ENCODE results near the gene OXTR.

The OXTR gene

DNA sequence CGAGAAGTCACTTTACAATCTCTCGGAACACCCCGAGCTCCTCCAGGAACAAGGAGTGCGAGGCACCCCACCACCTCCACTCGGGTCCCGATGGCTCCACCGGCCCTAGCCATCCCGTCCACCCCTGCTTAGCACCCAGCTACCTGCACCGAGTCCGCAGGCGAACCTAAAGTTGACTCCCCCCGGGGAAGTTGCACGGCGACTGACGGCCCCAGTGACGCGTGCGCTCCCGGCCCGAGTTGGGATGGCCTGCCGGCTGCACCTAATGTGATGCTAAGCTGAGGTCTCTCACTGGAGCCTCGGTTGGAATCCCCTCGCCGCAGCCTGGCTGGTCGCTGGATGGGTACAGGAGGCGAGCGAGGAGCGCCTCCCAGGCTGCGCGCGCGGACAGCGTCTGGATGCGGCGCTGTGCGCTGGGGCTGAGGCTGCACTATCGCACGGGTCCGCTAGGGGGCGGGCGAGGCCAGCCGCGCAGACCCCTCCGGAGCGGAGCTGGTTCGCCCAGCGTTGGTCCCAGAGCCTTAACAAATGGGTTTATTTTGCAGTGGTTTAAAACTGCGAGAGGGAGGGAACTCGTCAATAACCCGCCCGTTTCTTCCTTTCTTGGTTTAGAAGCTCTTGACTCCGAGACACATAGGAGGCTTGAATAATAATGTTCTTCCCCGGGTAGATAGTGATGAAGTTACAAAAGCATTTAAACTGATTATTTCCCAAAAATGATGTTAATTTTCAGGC is at the start of gene OXTR:
Gene OXTR, minus strand, starts transcription at position 526 of the 735 bp plus-strand sequence. CDS start 1,426 bp downstream, outside the sequence.
- DNase-seq (ENCODE audit: low read depth), result peak; percentile 95

- peak; percentile 22 for DNase-seq (ENCODE audit: low read depth)
Observed at GRCh38 chr3:8817486-8817885, 48.1 kb upstream of the OXTR start.

GRCh38 chr3:8816106-8816505 is 46.7 kb upstream of the OXTR start:
- peak; percentile 7 for DNase-seq (ENCODE audit: low read depth)

GRCh38 chr3:8813411-8813810 is 44.0 kb upstream of the OXTR start:
- no peak for DNase-seq (ENCODE audit: low read depth)

- no peak for DNase-seq (ENCODE audit: low read depth)
Observed at GRCh38 chr3:8810561-8810960, 41.1 kb upstream of the OXTR start.

GRCh38 chr3:8805774-8806173 is 36.4 kb upstream of the OXTR start:
- DNase-seq (ENCODE audit: low read depth), result no peak

GRCh38 chr3:8802256-8802655 is 32.8 kb upstream of the OXTR start:
- no peak for DNase-seq (ENCODE audit: low read depth)

DNA sequence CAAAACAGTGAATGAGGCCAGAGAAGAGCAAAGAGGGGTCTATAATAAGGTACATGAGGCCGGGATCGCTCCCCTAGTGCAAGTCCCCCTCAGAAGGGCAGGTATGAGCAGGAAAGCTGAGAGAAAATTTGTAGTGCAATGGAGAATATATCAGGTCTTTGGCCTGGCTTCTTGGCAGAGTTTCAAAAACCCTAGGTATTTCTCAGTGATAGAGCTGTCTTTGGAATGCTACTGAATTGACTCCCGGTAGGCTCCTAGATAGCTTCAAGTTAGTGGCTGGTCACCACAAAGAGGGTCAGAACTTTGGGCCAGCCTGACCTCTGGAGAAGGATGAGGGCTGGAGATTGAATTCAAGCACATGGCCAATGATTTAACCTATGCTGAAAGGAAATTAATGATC is 30.6 kb upstream of the OXTR start:
- DNase-seq (ENCODE audit: low read depth), result peak; percentile 56

GRCh38 chr3:8794247-8794646 is 24.8 kb upstream of the OXTR start:
- no peak for DNase-seq (ENCODE audit: low read depth)

DNA sequence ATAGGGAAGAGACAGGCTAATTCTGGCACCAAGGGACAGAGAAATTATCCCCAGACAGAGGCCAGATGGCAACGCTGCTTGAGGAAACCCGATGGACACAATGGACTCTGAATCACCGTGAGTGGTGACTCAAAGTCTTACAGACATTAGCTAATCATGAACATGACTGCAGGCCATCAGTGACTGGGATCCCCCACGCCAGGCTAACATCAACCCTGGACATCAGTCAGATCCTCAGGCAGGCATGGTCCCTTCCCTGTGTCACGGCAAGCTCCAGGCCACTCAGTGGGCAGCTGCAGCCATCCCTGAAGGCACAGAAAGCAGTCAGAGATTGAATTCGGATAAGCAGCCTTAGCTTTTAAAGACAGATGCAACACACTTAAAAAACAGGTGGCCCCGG is 23.8 kb upstream of the OXTR start:
- peak; percentile 91 for DNase-seq (ENCODE audit: low read depth)

GRCh38 chr3:8790529-8790928 is 21.1 kb upstream of the OXTR start:
- DNase-seq (ENCODE audit: low read depth), result peak; percentile 59

DNA sequence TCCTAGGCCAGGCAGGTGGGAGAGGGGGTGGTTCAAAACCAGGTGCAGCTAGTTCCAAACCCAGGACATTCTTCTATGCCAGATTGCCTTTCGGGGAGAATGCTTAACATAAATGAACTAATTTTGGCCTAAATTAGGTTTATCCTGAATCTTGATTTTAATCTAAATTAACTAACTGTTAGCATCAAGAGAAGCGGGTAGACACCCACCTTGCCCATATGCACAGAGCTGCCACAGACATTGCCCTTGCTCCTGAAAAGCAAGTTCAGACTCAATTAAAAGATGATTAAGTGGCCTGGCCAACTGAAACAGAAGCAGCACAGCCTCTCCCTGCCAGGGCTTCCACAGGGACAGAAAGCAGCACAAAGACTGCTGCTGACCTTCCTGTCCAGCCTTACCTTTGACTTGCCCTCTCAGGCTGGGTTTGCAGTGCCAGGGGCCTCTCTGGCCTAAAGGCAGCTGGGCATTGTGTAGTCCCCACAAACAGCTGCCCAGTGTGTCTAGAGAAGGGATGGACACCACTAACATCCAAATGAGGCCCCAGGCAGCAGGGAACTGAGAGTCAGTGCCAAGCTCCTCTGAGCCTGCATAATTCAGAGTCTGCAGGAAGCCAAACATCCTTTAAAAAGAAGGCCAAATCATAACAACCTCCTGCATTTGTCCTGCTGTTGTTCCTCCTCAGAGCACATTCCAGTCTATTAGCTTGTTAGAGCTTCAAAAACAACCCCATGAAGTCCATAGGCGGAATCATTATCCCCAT is 15.4 kb upstream of the OXTR start:
- peak; percentile 56 for DNase-seq (ENCODE audit: low read depth)

DNA sequence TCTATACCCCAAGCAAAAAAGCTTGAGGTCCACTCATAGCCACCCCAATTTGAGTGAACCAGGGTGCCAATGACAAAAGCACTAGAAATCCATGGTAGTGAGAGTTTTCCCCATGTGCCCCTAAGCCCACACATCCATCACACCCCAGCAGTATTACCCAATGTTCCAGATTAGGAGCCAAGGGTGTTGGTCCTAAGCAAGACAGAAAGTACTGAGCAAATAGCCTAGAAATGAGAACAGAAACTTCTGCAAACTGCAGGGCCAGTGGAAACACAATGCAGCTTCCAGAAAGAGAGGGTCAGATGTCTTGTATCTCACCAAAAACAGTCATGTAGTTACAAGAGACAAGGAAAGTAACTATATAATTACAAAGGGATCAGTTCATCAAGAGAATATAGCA is 10.9 kb upstream of the OXTR start:
- no peak for DNase-seq (ENCODE audit: low read depth)

DNA sequence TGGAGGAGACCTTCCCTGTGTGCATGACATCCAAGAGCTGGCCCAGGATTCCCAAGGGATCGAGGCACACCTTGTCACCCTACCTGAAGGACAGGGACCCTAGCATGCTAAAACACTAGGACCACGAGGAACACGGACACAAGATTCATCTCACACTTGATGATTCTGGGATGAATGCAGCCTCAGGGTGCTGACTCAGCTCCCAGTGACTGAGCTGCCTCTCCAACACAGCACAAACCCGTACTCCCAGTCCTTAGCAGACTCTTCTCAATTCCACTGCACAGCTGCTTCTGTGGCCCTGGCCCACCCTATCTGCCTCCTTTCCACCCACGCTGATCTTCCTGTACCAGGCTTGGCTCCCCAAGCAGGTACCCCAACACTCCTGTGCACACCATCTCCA is 9.1 kb upstream of the OXTR start:
- peak; percentile 63 for DNase-seq (ENCODE audit: low read depth)

DNA sequence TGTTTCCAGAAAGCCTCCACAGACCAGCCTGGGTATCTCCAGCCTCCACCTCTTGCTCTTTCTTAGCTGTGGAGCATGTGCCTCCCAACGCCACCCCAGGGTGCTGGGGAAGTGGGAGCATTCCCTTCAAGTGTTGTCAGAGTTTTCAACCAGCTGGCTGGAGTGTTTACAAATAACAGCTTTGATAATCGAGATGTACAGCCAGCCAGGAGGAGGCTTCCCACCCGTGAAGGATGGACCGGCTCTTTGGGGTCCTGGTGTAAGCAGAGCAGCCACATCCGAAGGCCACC is 8.5 kb upstream of the OXTR start:
- peak; percentile 53 for DNase-seq (ENCODE audit: low read depth)

DNA sequence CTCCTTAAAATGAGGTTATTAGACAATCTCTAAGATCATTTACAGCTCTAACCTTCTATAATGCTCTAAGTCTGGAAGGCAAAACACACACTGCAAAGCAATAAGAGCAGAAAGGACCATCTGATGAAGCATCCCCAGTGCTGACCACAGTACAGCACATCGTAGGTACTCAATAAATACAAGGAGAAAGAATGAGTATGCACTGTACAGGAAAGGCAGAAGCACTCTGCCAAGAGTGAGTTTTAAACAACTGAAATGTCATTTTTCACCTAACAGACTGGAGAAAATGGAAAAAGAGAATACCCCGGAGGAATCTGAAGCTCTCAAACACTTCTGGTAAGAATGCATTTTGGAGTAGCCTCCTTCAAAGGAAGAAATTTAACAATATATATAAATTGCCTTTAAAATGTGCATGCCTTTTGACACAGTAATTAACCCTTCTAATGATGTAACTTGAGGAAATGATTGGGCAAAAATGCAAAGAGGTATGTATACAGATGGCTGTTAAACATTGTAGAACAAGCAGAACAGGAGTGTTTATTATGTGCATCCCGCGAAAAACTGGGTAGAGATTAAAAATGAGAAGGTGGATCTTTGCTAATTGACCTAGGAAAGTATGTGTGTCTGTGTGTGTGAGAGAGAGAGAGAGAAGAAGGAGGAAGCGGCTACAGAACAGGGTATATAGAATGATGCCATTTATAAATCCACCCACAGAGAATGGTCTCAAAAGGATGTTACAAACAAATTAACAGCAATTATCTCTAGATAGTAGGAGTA is 8.0 kb upstream of the OXTR start:
- DNase-seq (ENCODE audit: low read depth), result peak; percentile 34

DNA sequence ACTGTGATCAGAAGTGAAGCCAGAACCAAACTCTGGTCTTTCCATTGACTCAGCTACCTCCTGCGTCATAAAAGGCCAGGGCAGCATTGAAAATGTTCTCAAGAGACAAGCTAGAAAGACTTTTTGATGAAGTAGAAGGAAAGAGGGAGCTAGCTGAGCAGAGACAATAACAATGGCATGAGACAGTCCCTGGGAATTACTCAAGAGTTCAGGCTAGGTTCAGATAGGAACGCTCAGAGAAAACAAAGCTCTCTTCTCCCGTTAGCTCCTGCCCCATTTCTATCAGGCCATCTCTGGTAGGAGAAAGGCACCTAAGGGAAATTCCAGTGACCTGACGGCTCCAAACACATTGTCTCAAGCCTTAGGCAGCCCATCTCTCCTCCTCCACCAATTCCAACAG is 7.0 kb upstream of the OXTR start:
- DNase-seq (ENCODE audit: low read depth), result peak; percentile 99

DNA sequence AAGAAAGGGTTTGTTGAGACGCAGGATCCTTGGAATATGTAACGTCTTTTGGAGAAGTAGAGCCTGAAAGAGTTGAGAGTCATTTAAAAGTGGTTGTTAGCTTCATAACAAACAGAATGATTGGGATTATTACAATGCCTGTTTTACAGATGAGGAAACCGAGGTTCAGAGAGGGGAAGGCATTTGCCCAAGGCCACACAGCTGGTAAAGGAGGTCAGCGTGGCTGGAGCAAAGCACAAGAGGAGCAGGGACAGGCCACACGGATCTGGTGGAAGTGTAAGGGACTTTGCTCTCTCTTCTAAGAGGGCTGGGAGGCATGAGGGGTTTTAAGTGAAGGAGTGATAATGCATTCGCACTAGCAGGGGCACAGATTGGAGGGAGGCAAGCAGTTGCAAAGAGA is 6.2 kb upstream of the OXTR start:
- no peak for DNase-seq (ENCODE audit: low read depth)

DNA sequence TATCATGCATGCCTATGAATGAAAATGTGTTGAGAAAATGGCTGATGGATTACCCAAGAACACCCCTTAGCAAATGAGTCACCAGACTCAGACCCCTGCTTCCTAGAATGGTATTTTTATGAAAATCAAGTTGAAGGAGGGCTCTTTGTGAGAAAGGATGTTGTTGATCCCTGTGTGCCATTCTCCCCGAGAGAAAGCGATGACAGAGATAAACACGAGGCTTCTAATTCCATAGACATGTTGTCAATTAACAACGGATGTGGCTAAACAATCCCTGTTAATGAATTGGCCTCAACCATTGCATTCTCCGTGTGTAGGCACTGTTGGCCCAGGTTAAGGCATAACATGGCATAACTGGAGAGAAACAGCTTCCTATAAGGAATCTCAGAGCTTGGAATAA is 5.8 kb upstream of the OXTR start:
- peak; percentile 66 for DNase-seq (ENCODE audit: low read depth)

- no peak for DNase-seq (ENCODE audit: low read depth)
Observed at GRCh38 chr3:8773941-8774542, 4.6 kb upstream of the OXTR start.

- DNase-seq (ENCODE audit: low read depth), result peak; percentile 57
Observed at GRCh38 chr3:8768364-8769087, 887 bp downstream of the OXTR start.

All from EH (cell line).